Kidney (tissue), 14 donors: ENCODE measurements around the gene TSNAXIP1. TPM values are rescaled to one million over a fixed set of nuclear protein-coding genes. Genes with fewer than 3 reads are reported as not detected.

Experiments used
- DNase-seq, 5 donors: peaks; one replicate each; pipeline ENCODE4 v3.0.0-alpha.2; 2013 to 2020
- FAIRE-seq: peaks from 2 replicates; lab custom pipeline; 2012; peaks lifted over from hg19 to GRCh38; lab: Jason Lieb, UNC
- H3K27ac ChIP-seq, 2 donors: one replicate each; pipeline ENCODE4 v1.7.0; 2013; ENCODE audit warnings: low read depth in 2 of 2, low read length in 2 of 2, inconsistent platforms in 1 of 2
- H3K27me3 ChIP-seq: one replicate; pipeline ENCODE4 v1.7.1; 2013; ENCODE audit warnings: low read length, inconsistent platforms; ENCODE audit not compliant: control insufficient read depth, insufficient read depth
- H3K36me3 ChIP-seq, 3 donors: one replicate each; pipeline versions ENCODE4 v1.7.0 to v1.7.1; 2013; ENCODE audit warnings: low read length in 3 of 3, control low read depth in 1 of 3, inconsistent platforms in 1 of 3; ENCODE audit not compliant: insufficient read depth in 3 of 3, control insufficient read depth in 2 of 3
- H3K4me1 ChIP-seq, 3 donors: one replicate each; pipeline versions ENCODE4 v1.7.0 to v1.7.1; 2013; ENCODE audit warnings: low read length in 3 of 3, inconsistent platforms in 1 of 3, low read depth in 1 of 3; ENCODE audit not compliant: control insufficient read depth in 2 of 3, insufficient read depth in 2 of 3
- H3K4me3 ChIP-seq, 3 donors: one replicate each; pipeline versions ENCODE4 v1.7.0 to v1.8.1; 2013; ENCODE audit warnings: low read length in 3 of 3, control low read depth in 1 of 3, inconsistent platforms in 1 of 3
- H3K9ac ChIP-seq, 3 donors: one replicate each; pipeline versions ENCODE4 v1.7.0 to v1.7.1; 2013; ENCODE audit warnings: low read length in 3 of 3, control low read depth in 1 of 3, inconsistent platforms in 1 of 3
- H3K9me3 ChIP-seq, 3 donors: one replicate each; pipeline versions ENCODE4 v1.7.0 to v1.7.1; 2013; ENCODE audit warnings: low read length in 3 of 3, control low read depth in 1 of 3, inconsistent platforms in 1 of 3; ENCODE audit not compliant: control insufficient read depth in 2 of 3, insufficient read depth in 1 of 3
- CTCF ChIP-seq: IDR thresholded peaks from 3 replicates; pipeline ENCODE4 v1.5.1; 2012; ENCODE audit warnings: mild to moderate bottlenecking, moderate library complexity, borderline replicate concordance; ENCODE audit not compliant: insufficient read depth; ENCODE audit errors: extremely low read depth
- intact Hi-C: fragments of 100-400 bp; cut with DNase I; formaldehyde crosslinking; loops from one replicate; pipeline ENCODE4 v1.11.1; 2022
- polyA plus RNA-seq: library from polyadenylated mRNA; stranded (reverse); fragments of 350-450 nt; fragmentation: Illumina TruSeq; extraction: RNeasy Lipid Tissue Mini Kit (QIAGEN cat#74804); gene quantifications from one replicate; pipeline ENCODE4 v1.2.3, GENCODE V29; 2014; ENCODE audit warnings: low read depth, low replicate concordance; ENCODE audit not compliant: insufficient read depth
- total RNA-seq: library from RNA; stranded (reverse); fragmentation: NEBNext Ultra II Directional; extraction: Animal tissue kit (Norgen Biotek cat#: 25700); gene quantifications from one replicate; pipeline ENCODE4 v1.2.1, GENCODE V29; 2021
- donor health status: control.
- donor health status: control.
- donor health status: control.
- donor health status: control.
- donor health status: control.
- donor health status: DM: yes; HTN: yes; CAD: no.
- donor health status: Normal renal cell carcinoma (clear cell type).

The TSNAXIP1 gene
- total and polyA plus RNA-seq, 2 donors from 2014 or later, result 2.8 to 3.9 TPM

GRCh38 chr16:67872131-67872630 is 65.5 kb downstream of the TSNAXIP1 start:
- no peaks in the 10 kb centered on the region for H3K27me3 ChIP-seq
- intact Hi-C loops, result no loop called here
- H3K36me3 ChIP-seq, result peaks cover 8 to 15% (median 12%) of the 10 kb centered on the region in 3 donors
- H3K4me1 ChIP-seq, result peaks cover 0 to 30% (median 11%) of the 10 kb centered on the region in 3 donors
- no peaks in the 10 kb centered on the region for H3K9me3 ChIP-seq
- no peak for FAIRE-seq
- peak overlapping the region; percentile 38 to 70 for H3K27ac ChIP-seq
- H3K4me3 ChIP-seq, result peak overlapping the region in 2 of 3 donors; percentile 88 to 91
- H3K9ac ChIP-seq, result peak overlapping the region in 2 of 3 donors; percentile 67 to 94
- no peak for TF ChIP-seq CTCF
- no peak for DNase-seq

GRCh38 chr16:67872631-67873434 is 66.1 kb downstream of the TSNAXIP1 start, which contains the start of gene EDC4:
Gene EDC4, plus strand, starts transcription at chr16:67873052. Its CDS starts 210 bp downstream, at chr16:67873262.
- Histone ChIP-seq H3K27me3 (no peaks in the 10 kb centered on the region), H3K9me3 (no peaks in the 10 kb centered on the region), H3K4me1 (peaks cover 0 to 30% (median 11%) of the 10 kb centered on the region in 3 donors), H3K9ac (peak within 1 kb of the TSS; percentile 28 to 94 (median 67)), H3K27ac (peak within 1 kb of the TSS; percentile 38 to 70), H3K4me3 (peak within 1 kb of the TSS; percentile 60 to 91 (median 88)), H3K36me3 (peaks cover 6 to 20% (median 18%) of the 10 kb centered on the region in 3 donors)
- FAIRE-seq (no peak), DNase-seq (peak; percentile 74 to 95 (median 83))
- no peak for TF ChIP-seq CTCF
- intact Hi-C loops, result no loop called here

GRCh38 chr16:67873435-67874370 is 67.0 kb downstream of the TSNAXIP1 start:
- peaks cover 0 to 30% (median 11%) of the 10 kb centered on the region in 3 donors for H3K4me1 ChIP-seq
- FAIRE-seq, result no peak
- intact Hi-C loops, result no loop called here
- peak overlapping the region; percentile 60 to 91 (median 88) for H3K4me3 ChIP-seq
- H3K9ac ChIP-seq, result peak overlapping the region; percentile 26 to 94 (median 61)
- H3K27ac ChIP-seq, result peak overlapping the region in 1 of 2 donors; percentile 38
- H3K27me3 ChIP-seq, result no peaks in the 10 kb centered on the region
- H3K9me3 ChIP-seq, result no peaks in the 10 kb centered on the region
- peaks cover 6 to 27% (median 26%) of the 10 kb centered on the region in 3 donors for H3K36me3 ChIP-seq
- DNase-seq, result peak in 1 of 5 donors; percentile 13
- no peak for TF ChIP-seq CTCF
